ENCODE data around the gene UBE2H. TPM values are rescaled to one million over a fixed set of nuclear protein-coding genes. Genes with fewer than 3 reads are reported as not detected.

UBE2H gene
- polyA plus RNA-seq, 1 donor (not counting 4 experiments of a cell fraction or from before 2014, with no cell fraction given): 130 TPM

- H4K20me1 ChIP-seq (ENCODE audit: control insufficient read depth, extremely low read depth, insufficient read depth, low read length): peaks cover 8% of the 10 kb centered on the region
- no peaks in the 10 kb centered on the region for H3K79me2 ChIP-seq (ENCODE audit: control insufficient read depth, insufficient read depth, low read length)
- no peak overlapping the region for H3K27ac ChIP-seq (ENCODE audit: control insufficient read depth, insufficient read depth, low read length)
- H3K9me3 ChIP-seq (ENCODE audit: control insufficient read depth, low read depth, low read length): no peaks in the 10 kb centered on the region
- TF ChIP-seq EZH2 (IDR thresholded peaks at IDR 0.05; ENCODE audit: low read length) (no peak), CTCF (optimal IDR thresholded peaks at IDR 0.05 in 1 of 3, IDR thresholded peaks at IDR 0.05 in 1 of 3, conservative IDR thresholded peaks at IDR 0.05 in 1 of 3; ENCODE audit: extremely low read depth in 1 of 3, insufficient read depth in 2 of 3, low read length in 3 of 3) (no peak)
- H3K36me3 ChIP-seq (ENCODE audit: control insufficient read depth in 2 of 2, extremely low read depth in 1 of 2, insufficient read depth in 2 of 2, low read length in 2 of 2): no peaks in the 10 kb centered on the region
- H3K27me3 ChIP-seq (ENCODE audit: control insufficient read depth, extremely low read depth, insufficient read depth, low read length): peaks cover 57% of the 10 kb centered on the region
- DNase-seq (ENCODE audit: low read depth, low spot score): no peak
- no peaks in the 10 kb centered on the region for H3K9me1 ChIP-seq (ENCODE audit: control insufficient read depth, extremely low read depth, insufficient read depth, low read length)
- H3K4me2 ChIP-seq (ENCODE audit: control insufficient read depth, extremely low read depth, insufficient read depth, low read depth, low read length): no peak overlapping the region
- H2AFZ ChIP-seq (ENCODE audit: control insufficient read depth, low read length): no peak overlapping the region
- FAIRE-seq: no peak
- dilution Hi-C loops (cut with MboI; ENCODE audit: extremely low pct_ligation_motif_present, low sequenced_read_pairs): no loop called here
- no peak overlapping the region for H3K9ac ChIP-seq (ENCODE audit: control insufficient read depth, extremely low read depth, insufficient read depth, low read length)
- peaks cover 13% of the 10 kb centered on the region for H3K4me1 ChIP-seq (ENCODE audit: control insufficient read depth, extremely low read depth, insufficient read depth, low read length)
- H3K4me3 ChIP-seq (ENCODE audit: control insufficient read depth in 2 of 3, extremely low read depth in 1 of 3, insufficient read depth in 2 of 3, low read depth in 1 of 3, low read length in 3 of 3): no peak overlapping the region
These were observed 165.8 kb downstream of the UBE2H start for GRCh38 chr7:129786825-129787563.

GRCh38 chr7:129785685-129786514 lies 166.9 kb downstream of the UBE2H start:
- no peaks in the 10 kb centered on the region for H3K9me1 ChIP-seq (ENCODE audit: control insufficient read depth, extremely low read depth, insufficient read depth, low read length)
- peak overlapping the region in 1 of 3 experiments; percentile 33 for H3K4me3 ChIP-seq (ENCODE audit: control insufficient read depth in 2 of 3, extremely low read depth in 1 of 3, insufficient read depth in 2 of 3, low read depth in 1 of 3, low read length in 3 of 3)
- dilution Hi-C loops (cut with MboI; ENCODE audit: extremely low pct_ligation_motif_present, low sequenced_read_pairs): no loop called here
- TF ChIP-seq EZH2 (IDR thresholded peaks at IDR 0.05; ENCODE audit: low read length): peak; percentile 88
- TF ChIP-seq CTCF (optimal IDR thresholded peaks at IDR 0.05 in 1 of 3, IDR thresholded peaks at IDR 0.05 in 1 of 3, conservative IDR thresholded peaks at IDR 0.05 in 1 of 3; ENCODE audit: extremely low read depth in 1 of 3, insufficient read depth in 2 of 3, low read length in 3 of 3): no peak
- H3K36me3 ChIP-seq (ENCODE audit: control insufficient read depth in 2 of 2, extremely low read depth in 1 of 2, insufficient read depth in 2 of 2, low read length in 2 of 2): no peaks in the 10 kb centered on the region
- peaks cover 17% of the 10 kb centered on the region for H3K4me1 ChIP-seq (ENCODE audit: control insufficient read depth, extremely low read depth, insufficient read depth, low read length)
- H3K9ac ChIP-seq (ENCODE audit: control insufficient read depth, extremely low read depth, insufficient read depth, low read length): no peak overlapping the region
- no peak for FAIRE-seq
- no peak overlapping the region for H2AFZ ChIP-seq (ENCODE audit: control insufficient read depth, low read length)
- no peak for DNase-seq (ENCODE audit: low read depth, low spot score)
- peaks cover 68% of the 10 kb centered on the region for H3K27me3 ChIP-seq (ENCODE audit: control insufficient read depth, extremely low read depth, insufficient read depth, low read length)
- no peaks in the 10 kb centered on the region for H3K79me2 ChIP-seq (ENCODE audit: control insufficient read depth, insufficient read depth, low read length)
- H4K20me1 ChIP-seq (ENCODE audit: control insufficient read depth, extremely low read depth, insufficient read depth, low read length): peaks cover 8% of the 10 kb centered on the region
- no peaks in the 10 kb centered on the region for H3K9me3 ChIP-seq (ENCODE audit: control insufficient read depth, low read depth, low read length)
- no peak overlapping the region for H3K27ac ChIP-seq (ENCODE audit: control insufficient read depth, insufficient read depth, low read length)
- peak overlapping the region; percentile 54 for H3K4me2 ChIP-seq (ENCODE audit: control insufficient read depth, extremely low read depth, insufficient read depth, low read depth, low read length)
